ENCODE measurements around the gene SMS.
"Not testable (repeated sequence)": the region's sequence is repeated elsewhere in the genome, so short reads cannot be mapped to it uniquely, and the experiment has no call there.

Gene SMS

DNA sequence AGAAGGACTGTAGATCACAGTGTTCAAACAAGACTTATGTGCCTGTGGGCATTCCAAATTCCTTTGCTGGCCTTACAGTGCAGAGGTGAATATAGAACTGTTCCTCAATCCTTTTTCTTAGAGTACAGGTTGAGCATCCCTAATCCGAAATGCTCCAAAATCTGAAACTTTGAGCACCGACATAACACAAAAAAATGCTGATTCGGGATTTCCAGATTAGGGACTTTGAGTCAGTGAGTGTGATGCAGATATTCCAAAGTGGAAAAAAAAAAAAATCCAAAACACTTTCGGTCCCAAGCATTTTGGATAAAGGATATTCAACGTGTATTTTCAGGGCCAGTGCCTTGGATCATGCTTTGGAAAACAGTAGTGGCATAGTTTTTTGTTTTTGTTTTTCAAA, 9.2 kb downstream of the SMS start:
- no peak overlapping the region for H3K27ac ChIP-seq
- TF ChIP-seq CTCF (conservative IDR thresholded peaks at IDR 0.05): no peak
- TF ChIP-seq ZFX (IDR thresholded peaks at IDR 0.05): no peak

GRCh38 chrX:21950557-21950956, 10.0 kb downstream of the SMS start:
- H3K27ac ChIP-seq: not testable (repeated sequence)

GRCh38 chrX:21952624-21953023, 12.1 kb downstream of the SMS start:
- TF ChIP-seq ZFX (IDR thresholded peaks at IDR 0.05): no peak
- H3K27ac ChIP-seq: no peak overlapping the region

- H3K27ac ChIP-seq: not testable (repeated sequence)
Measured at GRCh38 chrX:21953195-21953830, 12.8 kb downstream of the SMS start.

DNA sequence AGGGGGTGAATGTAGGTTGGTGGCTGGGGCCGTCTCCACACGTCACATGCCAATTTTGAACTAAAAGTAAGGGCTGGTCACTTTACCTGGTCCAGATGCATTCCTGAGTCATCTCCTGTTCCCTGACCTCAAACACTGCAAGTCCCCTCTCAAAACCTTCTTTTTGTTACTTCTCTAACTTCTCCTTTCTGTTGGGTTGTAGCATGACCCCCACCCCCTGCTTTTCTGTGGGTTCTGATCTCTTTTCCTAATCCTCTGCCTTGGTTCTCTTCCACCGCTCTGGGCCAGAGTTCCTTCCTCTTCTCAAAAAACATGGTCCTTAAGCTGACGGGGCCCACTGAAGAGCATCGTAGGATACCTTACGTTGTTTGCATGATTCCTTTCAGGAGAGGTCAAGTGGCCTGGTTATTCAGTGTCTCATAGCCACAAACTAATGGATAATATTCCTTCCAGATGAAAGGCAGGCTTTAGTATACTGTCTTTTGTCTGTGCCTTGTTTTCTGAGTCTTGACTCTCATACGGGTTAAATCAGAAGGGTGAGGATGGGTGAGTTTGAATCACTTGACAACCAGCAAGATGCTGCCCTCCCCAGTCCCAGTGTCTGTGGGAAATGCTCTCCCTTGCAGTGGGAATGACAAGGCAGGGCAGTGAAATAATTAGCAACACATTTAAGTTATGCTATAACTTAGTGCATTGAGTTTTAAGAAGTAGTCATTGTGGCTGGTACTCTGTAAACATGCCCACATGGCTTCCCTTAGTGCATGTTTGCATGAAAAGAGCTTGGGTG, 15.1 kb downstream of the SMS start:
- TF ChIP-seq CTCF (conservative IDR thresholded peaks at IDR 0.05): no peak
- no peak for TF ChIP-seq ZFX (IDR thresholded peaks at IDR 0.05)
- no peak overlapping the region for H3K27ac ChIP-seq

GRCh38 chrX:21956783-21957182, 16.3 kb downstream of the SMS start:
- H3K27ac ChIP-seq: no peak overlapping the region
- TF ChIP-seq CTCF (conservative IDR thresholded peaks at IDR 0.05): no peak
- TF ChIP-seq ZFX (IDR thresholded peaks at IDR 0.05): no peak

DNA sequence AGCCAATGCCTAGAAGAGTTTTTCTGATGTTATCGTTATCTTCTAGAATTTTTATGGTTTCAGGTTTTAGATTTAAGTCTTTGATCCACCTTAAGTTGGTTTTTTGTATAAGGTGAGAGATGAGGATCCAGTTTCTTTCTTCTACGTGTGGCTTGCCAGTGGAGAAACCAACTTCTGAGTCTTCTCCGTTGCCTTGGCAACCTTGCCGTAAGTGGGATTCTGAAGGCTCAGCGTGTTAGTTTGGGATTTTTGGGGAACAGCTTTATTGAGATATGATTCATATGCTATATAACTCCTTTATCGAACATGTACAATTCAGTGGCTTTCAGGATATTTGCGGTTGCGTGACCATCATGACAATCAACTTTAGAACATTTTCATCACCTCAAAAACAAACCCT, 17.7 kb downstream of the SMS start:
- TF ChIP-seq CTCF (conservative IDR thresholded peaks at IDR 0.05) (no peak), ZFX (IDR thresholded peaks at IDR 0.05) (no peak)
- no peak overlapping the region for H3K27ac ChIP-seq

GRCh38 chrX:21958916-21959315, 18.4 kb downstream of the SMS start:
- no peak for TF ChIP-seq CTCF (conservative IDR thresholded peaks at IDR 0.05)
- no peak for TF ChIP-seq ZFX (IDR thresholded peaks at IDR 0.05)
- no peak overlapping the region for H3K27ac ChIP-seq

DNA sequence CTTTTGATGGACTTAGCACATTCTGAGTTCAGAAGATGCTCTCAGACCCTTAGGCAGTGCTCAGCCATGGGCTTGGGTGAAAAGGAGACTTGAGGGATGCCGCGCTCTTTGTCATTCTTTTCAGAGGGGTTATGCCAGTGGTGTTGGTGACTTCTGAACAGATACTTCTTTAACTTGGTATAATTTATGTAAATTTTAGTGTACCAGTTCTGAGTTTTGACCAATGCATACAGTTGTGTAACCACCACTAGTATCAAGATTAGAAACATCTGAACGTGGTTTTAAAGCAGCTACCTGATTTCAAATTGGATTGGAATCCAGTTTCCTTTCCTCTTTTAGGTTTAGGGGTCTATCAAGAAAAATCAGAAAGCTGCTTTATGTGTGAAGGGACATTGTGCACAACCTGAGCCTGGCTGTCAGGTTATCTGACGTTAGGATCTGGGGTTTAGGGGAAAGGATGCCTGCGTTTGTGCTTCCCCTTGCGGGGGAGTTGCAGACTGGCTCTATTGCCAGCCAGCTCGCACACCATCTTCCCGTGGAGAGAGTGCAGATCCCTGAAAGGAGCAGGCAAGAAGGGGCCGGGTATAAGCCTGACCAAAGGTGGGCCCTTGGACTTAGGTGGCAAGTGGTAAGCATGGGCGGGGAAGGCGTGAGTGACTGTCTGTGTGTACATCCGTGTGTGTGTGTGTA, 19.0 kb downstream of the SMS start:
- no peak overlapping the region for H3K27ac ChIP-seq
- TF ChIP-seq CTCF (conservative IDR thresholded peaks at IDR 0.05) (no peak), ZFX (IDR thresholded peaks at IDR 0.05) (no peak)
